Thyroid gland (tissue), 4 donors: ENCODE data around the gene VPS9D1. TPM values are rescaled to one million over a fixed set of nuclear protein-coding genes. Genes with fewer than 3 reads are reported as not detected.
A peak's percentile ranks its signal among the peaks of the same experiment; 100 is the strongest.

ENCODE experiments used
- DNase-seq, 2 donors: peaks; one replicate each; pipeline ENCODE4 v3.0.0-alpha.2; 2019
- H3K27ac ChIP-seq, 3 donors: fragments of 200-600 bp; sonication (generic); 1 replicate in 2 of 3; 2 replicates in 1 of 3; pipeline ENCODE4 v1.5.1; 2016 to 2019; ENCODE audit warnings: mild to moderate bottlenecking in 1 of 3, moderate library complexity in 1 of 3
- H3K27me3 ChIP-seq: fragments of 200-600 bp; sonication (generic); one replicate; pipeline ENCODE4 v1.5.1; 2019
- H3K36me3 ChIP-seq, 2 donors: fragments of 200-600 bp; sonication (generic); one replicate each; pipeline ENCODE4 v1.5.1; 2016 to 2019
- H3K4me1 ChIP-seq, 2 donors: fragments of 200-600 bp; sonication (generic); one replicate each; pipeline ENCODE4 v1.5.1; 2017 to 2019
- H3K4me3 ChIP-seq, 3 donors: fragments of 200-600 bp; sonication (generic); replicated peaks in 1 of 3; 1 replicate in 2 of 3; 2 replicates in 1 of 3; pipeline ENCODE4 v1.5.1; 2016; ENCODE audit warnings: mild to moderate bottlenecking in 1 of 3
- H3K9me3 ChIP-seq: fragments of 200-600 bp; sonication (generic); one replicate; pipeline ENCODE4 v1.5.1; 2017
- POLR2A ChIP-seq, 2 donors: fragments of 450-650 bp; IDR thresholded peaks; one replicate each; pipeline ENCODE4 v1.6.1; 2017; ENCODE audit warnings: antibody characterized with exemption in 2 of 2, mild to moderate bottlenecking in 2 of 2, moderate library complexity in 1 of 2
- WGBS, 2 donors: methylation state at CpG; one replicate each; pipeline ENCODE4 v1.1.5; 2017; 5-methylcytosine and 5-hydroxymethylcytosine counted together
- intact Hi-C: fragments of 100-400 bp; cut with DNase I; formaldehyde crosslinking; loops from one replicate; pipeline ENCODE4 v1.15.1; 2023
- total RNA-seq, 4 donors: library from RNA; depleted of rRNA; stranded (reverse); fragments of >200 nt; gene quantifications; one replicate each; pipeline ENCODE4 v1.2.3, GENCODE V29; 2016
- TF ChIP-seq, protein P1 (sequence below), 6 experiments: fragments of 200-600 bp in 3 of 6; fragments of 450-650 bp in 3 of 6; sonication (generic) in 3 of 6; IDR thresholded peaks; one replicate each; pipeline ENCODE4 v1.5.1; 2016 to 2019; ENCODE audit warnings: antibody characterized with exemption in 6 of 6, mild to moderate bottlenecking in 2 of 6, inconsistent platforms in 1 of 6, moderate library complexity in 1 of 6

VPS9D1 gene, protein sequence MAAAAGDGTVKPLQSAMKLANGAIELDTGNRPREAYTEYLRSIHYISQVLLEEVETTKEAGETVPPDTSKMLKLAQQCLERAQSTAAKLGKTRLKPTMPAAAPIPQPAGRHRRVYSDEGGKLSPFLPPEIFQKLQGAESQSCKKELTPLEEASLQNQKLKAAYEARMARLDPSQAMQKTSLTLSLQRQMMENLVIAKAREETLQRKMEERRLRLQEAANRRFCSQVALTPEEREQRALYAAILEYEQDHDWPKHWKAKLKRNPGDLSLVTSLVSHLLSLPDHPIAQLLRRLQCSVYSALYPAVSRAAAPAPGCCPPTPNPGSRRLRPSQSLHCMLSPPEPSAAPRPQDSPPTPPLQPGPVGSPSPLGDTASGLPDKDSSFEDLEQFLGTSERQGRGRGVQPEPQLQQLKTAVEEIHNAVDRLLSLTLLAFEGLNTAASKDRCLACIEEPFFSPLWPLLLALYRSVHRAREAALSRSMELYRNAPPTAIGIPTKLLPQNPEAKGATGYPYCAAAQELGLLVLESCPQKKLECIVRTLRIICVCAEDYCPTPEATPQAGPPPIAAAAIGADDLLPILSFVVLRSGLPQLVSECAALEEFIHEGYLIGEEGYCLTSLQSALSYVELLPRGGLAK
- 10 to 100 TPM in 1 of 4 donors, 1 to 10 TPM in 3; 3.1 to 15.6 (median 9.0) TPM for total RNA-seq

- intact Hi-C loops = no loop called here
Observed at GRCh38 chr16:89720813-89721545, at the start of gene VPS9D1, which contains the start of gene ZNF276. Gene VPS9D1, minus strand, starts transcription at chr16:89720898. Its CDS starts 37 bp downstream, at chr16:89720861. Gene ZNF276, plus strand, starts transcription at chr16:89721537. Its CDS starts 104 bp downstream, at chr16:89721641.

DNA sequence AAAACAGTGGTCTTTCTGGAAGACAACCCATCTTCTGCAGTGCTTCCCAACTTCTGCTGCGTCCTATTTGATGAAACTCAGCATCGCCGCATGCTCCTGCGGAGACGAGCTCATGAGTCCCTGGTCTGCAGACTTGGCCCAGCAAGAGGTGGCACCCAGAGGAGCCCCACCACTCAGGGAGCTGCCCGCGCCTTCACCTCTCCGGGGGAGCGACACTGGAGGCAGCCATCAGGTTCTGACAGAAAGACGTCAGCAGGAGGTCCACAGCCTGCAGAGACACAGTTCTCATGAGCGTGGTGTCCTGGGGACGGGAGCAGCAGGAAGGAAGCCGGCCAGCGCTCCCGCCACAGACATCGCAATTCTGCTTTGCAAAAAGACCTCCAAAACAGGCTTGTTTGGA is 49.7 kb upstream of the VPS9D1 start:
- DNase-seq = no peak
- WGBS, 2 donors = 99% methylated on average over 15 to 16 of the region's 16 CpGs
- H3K27ac ChIP-seq = no peak overlapping the region
- TF ChIP-seq, protein P1, sequence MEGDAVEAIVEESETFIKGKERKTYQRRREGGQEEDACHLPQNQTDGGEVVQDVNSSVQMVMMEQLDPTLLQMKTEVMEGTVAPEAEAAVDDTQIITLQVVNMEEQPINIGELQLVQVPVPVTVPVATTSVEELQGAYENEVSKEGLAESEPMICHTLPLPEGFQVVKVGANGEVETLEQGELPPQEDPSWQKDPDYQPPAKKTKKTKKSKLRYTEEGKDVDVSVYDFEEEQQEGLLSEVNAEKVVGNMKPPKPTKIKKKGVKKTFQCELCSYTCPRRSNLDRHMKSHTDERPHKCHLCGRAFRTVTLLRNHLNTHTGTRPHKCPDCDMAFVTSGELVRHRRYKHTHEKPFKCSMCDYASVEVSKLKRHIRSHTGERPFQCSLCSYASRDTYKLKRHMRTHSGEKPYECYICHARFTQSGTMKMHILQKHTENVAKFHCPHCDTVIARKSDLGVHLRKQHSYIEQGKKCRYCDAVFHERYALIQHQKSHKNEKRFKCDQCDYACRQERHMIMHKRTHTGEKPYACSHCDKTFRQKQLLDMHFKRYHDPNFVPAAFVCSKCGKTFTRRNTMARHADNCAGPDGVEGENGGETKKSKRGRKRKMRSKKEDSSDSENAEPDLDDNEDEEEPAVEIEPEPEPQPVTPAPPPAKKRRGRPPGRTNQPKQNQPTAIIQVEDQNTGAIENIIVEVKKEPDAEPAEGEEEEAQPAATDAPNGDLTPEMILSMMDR (IDR thresholded peaks at IDR 0.05) = no peak
- no peak for TF ChIP-seq POLR2A (IDR thresholded peaks at IDR 0.05)
- no peaks in the 10 kb centered on the region for H3K9me3 ChIP-seq
- intact Hi-C loops = no loop called here
- H3K4me1 ChIP-seq = no peaks in the 10 kb centered on the region
- no peaks in the 10 kb centered on the region for H3K27me3 ChIP-seq
- H3K36me3 ChIP-seq = no peaks in the 10 kb centered on the region
- H3K4me3 ChIP-seq = no peak overlapping the region

More at GRCh38 chr16:89720813-89721545, at the start of gene VPS9D1, which contains the start of gene ZNF276:
- DNase-seq = peak; percentile 88 to 89
- Histone ChIP-seq H3K36me3 (peaks cover 12 to 15% of the 10 kb centered on the region in 2 donors), H3K9me3 (no peaks in the 10 kb centered on the region), H3K27ac (peak within 1 kb of the TSS; percentile 77 to 96 (median 86)), H3K27me3 (no peaks in the 10 kb centered on the region), H3K4me1 (peaks cover 12 to 30% of the 10 kb centered on the region in 2 donors), H3K4me3 (peak within 1 kb of the TSS; percentile 72 to 97 (median 91))
- TF ChIP-seq, protein P1 (IDR thresholded peaks at IDR 0.05) = no peak
- peak in 1 of 2 donors; percentile 61 for TF ChIP-seq POLR2A (IDR thresholded peaks at IDR 0.05)
- 0% methylated on average over 3 of the region's 103 CpGs; no CpG with 5 or more reads in 1 of the 2 donors for WGBS, 2 donors

- Histone ChIP-seq H3K4me1 (no peaks in the 10 kb centered on the region), H3K27me3 (no peaks in the 10 kb centered on the region), H3K4me3 (no peak overlapping the region), H3K9me3 (no peaks in the 10 kb centered on the region), H3K27ac (no peak overlapping the region), H3K36me3 (no peaks in the 10 kb centered on the region)
- no peak for DNase-seq
- WGBS, 2 donors = 85 to 87% methylated on average over 7 to 8 of the region's 10 CpGs
- intact Hi-C loops = no loop called here
- TF ChIP-seq, protein P1 (IDR thresholded peaks at IDR 0.05) = no peak
- TF ChIP-seq POLR2A (IDR thresholded peaks at IDR 0.05) = no peak
Observed at GRCh38 chr16:89765292-89765830, 44.7 kb upstream of the VPS9D1 start.

- Histone ChIP-seq H3K4me1 (no peaks in the 10 kb centered on the region), H3K9me3 (no peaks in the 10 kb centered on the region), H3K36me3 (no peaks in the 10 kb centered on the region), H3K4me3 (no peak overlapping the region), H3K27me3 (no peaks in the 10 kb centered on the region), H3K27ac (no peak overlapping the region)
- intact Hi-C loops = no loop called here
- peak; percentile 8 to 35 for DNase-seq
- 85 to 93% methylated on average over 18 of the region's 18 CpGs for WGBS, 2 donors
- TF ChIP-seq POLR2A (IDR thresholded peaks at IDR 0.05) = no peak
- TF ChIP-seq, protein P1 (IDR thresholded peaks at IDR 0.05) = no peak
Observed at GRCh38 chr16:89764711-89765201, 44.1 kb upstream of the VPS9D1 start.
